IMR-90 (cell line): ENCODE measurements around the gene LRIT1. TPM values are rescaled to one million over a fixed set of nuclear protein-coding genes. Genes with fewer than 3 reads are reported as not detected.

ENCODE experiments used
- ATAC-seq: fragments of 200-7000 bp; cut with Tn5 transposase; 2 replicates; pipeline ENCODE4 v1.9.1; 2020; ENCODE audit warnings: low read depth, mild to moderate bottlenecking, moderate library complexity
- BruUV-seq: library from RNA; stranded (reverse); fragments of 400-500 nt; replicated peaks from 2 replicates; lab custom pipeline; 2021; lab: Mats Ljungman, UMichigan
- CTCF ChIA-PET: fragments of 300-600 bp; formaldehyde crosslinking; extraction: SDS; loops from one replicate; lab custom pipeline; 2021; ENCODE audit warnings: antibody characterized with exemption; lab: Yijun Ruan, JAX
- POLR2A ChIA-PET: fragments of 300-600 bp; sonication (Branson Sonifier 250); formaldehyde crosslinking; loops from one replicate; lab custom pipeline; 2022; ENCODE audit warnings: antibody characterized with exemption; ENCODE audit not compliant: unreplicated experiment; lab: Charles Lee
- DNase-seq: peaks from one replicate; pipeline ENCODE4 v3.0.0; 2013
- H2AFZ ChIP-seq: replicated peaks from 2 replicates; pipeline ENCODE3; 2013; ENCODE audit warnings: low read length, mild to moderate bottlenecking; ENCODE audit not compliant: poor library complexity
- H2AK5ac ChIP-seq: 2 replicates; pipeline ENCODE4 v1.6.1; 2013; ENCODE audit warnings: low read depth, low read length, inconsistent platforms
- H2AK9ac ChIP-seq: replicated peaks from 2 replicates; pipeline ENCODE3; 2013; ENCODE audit warnings: mild to moderate bottlenecking, low read depth, low read length, moderate library complexity; ENCODE audit not compliant: poor library complexity
- H2BK120ac ChIP-seq: 2 replicates; pipeline ENCODE4 v1.6.1; 2013; ENCODE audit warnings: low read depth, low read length, inconsistent platforms
- H2BK15ac ChIP-seq: 3 replicates; pipeline ENCODE4 v1.6.1; 2013; ENCODE audit warnings: low read depth, low read length, inconsistent platforms
- H2BK20ac ChIP-seq: 2 replicates; pipeline ENCODE4 v1.6.1; 2013; ENCODE audit warnings: low read depth, mild to moderate bottlenecking, inconsistent platforms, low read length, moderate library complexity
- H2BK5ac ChIP-seq: 2 replicates; pipeline ENCODE4 v1.6.1; 2013; ENCODE audit warnings: mild to moderate bottlenecking, low read depth, low read length, inconsistent platforms; ENCODE audit not compliant: poor library complexity, severe bottlenecking
- H3K14ac ChIP-seq: replicated peaks from 2 replicates; pipeline ENCODE4 v1.6.1; 2013; ENCODE audit warnings: low read depth, low read length, inconsistent platforms
- H3K18ac ChIP-seq: 2 replicates; pipeline ENCODE4 v1.6.1; 2013; ENCODE audit warnings: low read depth, low read length, control low read depth
- H3K23ac ChIP-seq: 2 replicates; pipeline ENCODE4 v1.6.1; 2013; ENCODE audit warnings: low read depth, low read length, inconsistent platforms
- H3K27ac ChIP-seq: 2 replicates; pipeline ENCODE4 v1.5.1; 2013; ENCODE audit warnings: mild to moderate bottlenecking, control low read depth, low read length; ENCODE audit not compliant: insufficient read depth
- H3K27me3 ChIP-seq: 2 replicates; pipeline ENCODE4 v1.6.1; 2013; ENCODE audit warnings: low read length; ENCODE audit not compliant: control insufficient read depth, insufficient read depth
- H3K36me3 ChIP-seq: 2 replicates; pipeline ENCODE4 v1.6.1; 2013; ENCODE audit warnings: low read length, mixed read lengths; ENCODE audit not compliant: control insufficient read depth, insufficient read depth
- H3K4ac ChIP-seq: 2 replicates; pipeline ENCODE4 v1.6.1; 2013; ENCODE audit warnings: low read depth, low read length, inconsistent platforms
- H3K4me1 ChIP-seq: 2 replicates; pipeline ENCODE4 v1.6.1; 2013; ENCODE audit warnings: low read length, mixed read lengths; ENCODE audit not compliant: control insufficient read depth, insufficient read depth
- H3K4me2 ChIP-seq: 2 replicates; pipeline ENCODE4 v1.6.1; 2013; ENCODE audit warnings: low read depth, mild to moderate bottlenecking, control low read depth, low read length, moderate library complexity
- H3K4me3 ChIP-seq: 2 replicates; pipeline ENCODE4 v1.5.1; 2013; ENCODE audit warnings: low read depth, mild to moderate bottlenecking, control low read depth, low read length, moderate library complexity; ENCODE audit not compliant: insufficient read depth
- H3K56ac ChIP-seq: 2 replicates; pipeline ENCODE4 v1.6.1; 2013; ENCODE audit warnings: low read length, inconsistent platforms; ENCODE audit not compliant: insufficient read depth; ENCODE audit errors: extremely low read depth
- H3K79me1 ChIP-seq, 2 experiments: 2 replicates each; pipeline ENCODE4 v1.6.1; 2013; ENCODE audit warnings: low read length in 2 of 2, inconsistent platforms in 1 of 2, low read depth in 1 of 2
- H3K9ac ChIP-seq: 2 replicates; pipeline ENCODE4 v1.6.1; 2013; ENCODE audit warnings: low read depth, low read length, control low read depth
- H3K9me1 ChIP-seq: 2 replicates; pipeline ENCODE4 v1.6.1; 2013; ENCODE audit warnings: low read length, inconsistent platforms; ENCODE audit not compliant: insufficient read depth
- H3K9me3 ChIP-seq: 2 replicates; pipeline ENCODE4 v1.6.1; 2013; ENCODE audit warnings: low read length; ENCODE audit not compliant: control insufficient read depth, insufficient read depth
- H4K20me1 ChIP-seq: 2 replicates; pipeline ENCODE4 v1.6.1; 2013; ENCODE audit warnings: low read length, inconsistent platforms; ENCODE audit not compliant: insufficient read depth
- H4K5ac ChIP-seq: 2 replicates; pipeline ENCODE4 v1.6.1; 2013; ENCODE audit warnings: mild to moderate bottlenecking, low read depth, low read length, control low read depth
- H4K8ac ChIP-seq, 2 experiments: 2 replicates each; pipeline ENCODE4 v1.6.1; 2013; ENCODE audit warnings: low read depth in 2 of 2, low read length in 2 of 2, control low read depth in 1 of 2, inconsistent platforms in 1 of 2
- H4K91ac ChIP-seq: 2 replicates; pipeline ENCODE4 v1.6.1; 2013; ENCODE audit warnings: low read depth, low read length, inconsistent platforms; ENCODE audit not compliant: insufficient read depth
- BHLHE40 ChIP-seq: fragments of 150-350 bp; IDR thresholded peaks from 2 replicates; pipeline ENCODE4 v1.6.1; 2016; ENCODE audit warnings: mild to moderate bottlenecking, low read depth, low read length
- CEBPB ChIP-seq: IDR thresholded peaks from 2 replicates; pipeline ENCODE4 v1.6.1; 2012; ENCODE audit warnings: low read depth, low read length, improper control_type of control experiment
- CHD1 ChIP-seq: IDR thresholded peaks from 2 replicates; pipeline ENCODE4 v1.6.1; 2012; ENCODE audit warnings: low read depth, low read length, improper control_type of control experiment
- MAFK ChIP-seq: IDR thresholded peaks from 2 replicates; pipeline ENCODE4 v1.6.1; 2012; ENCODE audit warnings: low read depth, low read length, improper control_type of control experiment
- MAZ ChIP-seq: IDR thresholded peaks from 2 replicates; pipeline ENCODE4 v1.6.1; 2012; ENCODE audit warnings: low read depth, mild to moderate bottlenecking, low read length, improper control_type of control experiment, moderate library complexity, borderline replicate concordance
- NFE2L2 ChIP-seq: fragments of 150-350 bp; IDR thresholded peaks from 2 replicates; pipeline ENCODE4 v1.6.1; 2016; ENCODE audit warnings: low read depth, mild to moderate bottlenecking, low read length
- POLR2A ChIP-seq: IDR thresholded peaks from 2 replicates; pipeline ENCODE4 v1.6.1; 2012; ENCODE audit warnings: mild to moderate bottlenecking, low read depth, low read length
- RAD21 ChIP-seq: IDR thresholded peaks from 2 replicates; pipeline ENCODE4 v1.6.1; 2012; ENCODE audit warnings: low read length, improper control_type of control experiment
- RCOR1 ChIP-seq: IDR thresholded peaks from 2 replicates; pipeline ENCODE4 v1.6.1; 2012; ENCODE audit warnings: mild to moderate bottlenecking, low read length, improper control_type of control experiment; ENCODE audit not compliant: insufficient replicate concordance
- RFX5 ChIP-seq: IDR thresholded peaks from 2 replicates; pipeline ENCODE4 v1.8.0; 2012; ENCODE audit warnings: low read depth, mild to moderate bottlenecking, low read length, moderate library complexity
- SMC3 ChIP-seq: fragments of 150-350 bp; IDR thresholded peaks from 2 replicates; pipeline ENCODE4 v1.6.1; 2016; ENCODE audit warnings: low read depth, mild to moderate bottlenecking, antibody characterized with exemption, low read length, moderate library complexity
- USF2 ChIP-seq: fragments of 150-350 bp; IDR thresholded peaks from 2 replicates; pipeline ENCODE4 v1.6.1; 2017; ENCODE audit warnings: mild to moderate bottlenecking, antibody characterized with exemption, low read length, low read depth
- WGBS, 2 experiments: methylation state at CpG; one replicate each; pipeline versions ENCODE4 v1.1.5 to v1.1.7; 2013; ENCODE audit warnings: missing lambda C conversion rate in 2 of 2; ENCODE audit not compliant: insufficient read length in 1 of 2; ENCODE audit errors: extremely low coverage in 2 of 2; 5-methylcytosine and 5-hydroxymethylcytosine counted together
- dilution Hi-C: fragments of 300-500 bp; cut with HindIII; formaldehyde crosslinking; loops from one replicate; pipeline ENCODE4 v1.14.3; 2018; ENCODE audit warnings: low sequenced_read_pairs; ENCODE audit not compliant: unreplicated experiment
- in situ Hi-C: fragments of 300-500 bp; cut with MboI; formaldehyde crosslinking; loops from 3 replicates; pipeline ENCODE4 v1.14.3; 2019; ENCODE audit warnings: low sequenced_read_pairs, inconsistent platforms, mixed read lengths
- intact Hi-C: fragments of 100-400 bp; cut with micrococcal nuclease; formaldehyde crosslinking; loops from 2 replicates; pipeline ENCODE4 v1.10.0; 2022
- polyA plus RNA-seq, 3 experiments: library from polyadenylated mRNA; depleted of rRNA; stranded (reverse); fragments of >200 nt; gene quantifications; 2 replicates each; pipeline ENCODE4 v1.2.3, GENCODE V29; 2012; ENCODE audit warnings: low replicate concordance in 1 of 3
- total RNA-seq: library from RNA; depleted of rRNA; stranded (reverse); fragments of >200 nt; gene quantifications from 2 replicates; pipeline ENCODE4 v1.2.3, GENCODE V29; 2012
- TF ChIP-seq, protein P1 (sequence below): conservative IDR thresholded peaks from 2 replicates; pipeline ENCODE4 v1.5.1; 2012; ENCODE audit warnings: mild to moderate bottlenecking, low read depth, low read length, improper control_type of control experiment
- TF ChIP-seq, protein P2 (sequence below): fragments of 150-350 bp; IDR thresholded peaks from 2 replicates; pipeline ENCODE4 v1.6.1; 2016; ENCODE audit warnings: low read depth, mild to moderate bottlenecking, low read length, moderate library complexity, borderline replicate concordance

The LRIT1 gene
- total and polyA plus RNA-seq, 2 of the 4 experiments (the other 2 are of a cell fraction): not detected

DNA sequence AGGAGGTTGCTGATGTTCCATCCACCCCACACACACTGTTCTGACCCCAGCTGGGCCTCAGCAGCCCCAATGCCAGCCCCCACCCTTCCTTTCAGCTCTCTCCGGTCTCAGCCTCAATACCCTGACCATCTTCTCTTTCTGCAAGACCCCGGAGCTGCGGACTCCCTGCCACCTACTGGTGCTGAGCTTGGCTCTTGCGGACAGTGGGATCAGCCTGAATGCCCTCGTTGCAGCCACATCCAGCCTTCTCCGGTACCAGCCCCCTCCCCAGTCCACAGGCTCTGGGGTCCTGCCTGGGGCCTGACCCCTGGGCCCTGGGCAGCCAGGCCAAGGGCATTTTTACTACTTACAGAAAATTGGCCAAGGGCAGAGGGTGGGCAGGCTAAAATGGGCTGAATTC lies 6.2 kb upstream of the LRIT1 start:
- ChIA-PET POLR2A (no interaction called here), CTCF (interaction anchor here (0.9 kb wide), 1 partner anchor 10 kb away, joined by 3 read pairs; no protein-coding TSS in a partner anchor)
- Histone ChIP-seq H3K36me3 (no peaks in the 10 kb centered on the region), H2AFZ (no peak overlapping the region), H3K56ac (no peak overlapping the region), H4K91ac (no peak overlapping the region), H4K5ac (no peak overlapping the region), H3K18ac (no peak overlapping the region), H4K8ac (no peak overlapping the region), H3K27me3 (peaks cover 35% of the 10 kb centered on the region), H3K4me1 (no peaks in the 10 kb centered on the region), H2BK20ac (no peak overlapping the region), H2AK9ac (no peak overlapping the region), H3K14ac (no peak overlapping the region), H3K9me1 (no peaks in the 10 kb centered on the region), H3K27ac (no peak overlapping the region), H2AK5ac (no peak overlapping the region), H3K4me2 (no peak overlapping the region), H3K23ac (no peak overlapping the region), H2BK120ac (no peak overlapping the region), H3K4ac (no peak overlapping the region), H3K4me3 (no peak overlapping the region), H3K9ac (no peak overlapping the region), H3K79me1 (no peaks in the 10 kb centered on the region), H4K20me1 (no peaks in the 10 kb centered on the region), H3K9me3 (peaks cover 4% of the 10 kb centered on the region; the same call in 1 of the 2 replicates), H2BK5ac (no peak overlapping the region), H2BK15ac (no peak overlapping the region)
- in situ Hi-C loops (no loop called here), dilution Hi-C loops (no loop called here), intact Hi-C loops (no loop called here)
- BruUV-seq: no TSS peak
- ATAC-seq: no peak
- no peak for DNase-seq
- 30% methylated on average over 2 of the region's 6 CpGs; no CpG with 5 or more reads in 1 of the 2 experiments for WGBS, 2 experiments
- no peak for TF ChIP-seq RFX5
- no peak for TF ChIP-seq RCOR1
- no peak for TF ChIP-seq CHD1
- TF ChIP-seq, protein P1, sequence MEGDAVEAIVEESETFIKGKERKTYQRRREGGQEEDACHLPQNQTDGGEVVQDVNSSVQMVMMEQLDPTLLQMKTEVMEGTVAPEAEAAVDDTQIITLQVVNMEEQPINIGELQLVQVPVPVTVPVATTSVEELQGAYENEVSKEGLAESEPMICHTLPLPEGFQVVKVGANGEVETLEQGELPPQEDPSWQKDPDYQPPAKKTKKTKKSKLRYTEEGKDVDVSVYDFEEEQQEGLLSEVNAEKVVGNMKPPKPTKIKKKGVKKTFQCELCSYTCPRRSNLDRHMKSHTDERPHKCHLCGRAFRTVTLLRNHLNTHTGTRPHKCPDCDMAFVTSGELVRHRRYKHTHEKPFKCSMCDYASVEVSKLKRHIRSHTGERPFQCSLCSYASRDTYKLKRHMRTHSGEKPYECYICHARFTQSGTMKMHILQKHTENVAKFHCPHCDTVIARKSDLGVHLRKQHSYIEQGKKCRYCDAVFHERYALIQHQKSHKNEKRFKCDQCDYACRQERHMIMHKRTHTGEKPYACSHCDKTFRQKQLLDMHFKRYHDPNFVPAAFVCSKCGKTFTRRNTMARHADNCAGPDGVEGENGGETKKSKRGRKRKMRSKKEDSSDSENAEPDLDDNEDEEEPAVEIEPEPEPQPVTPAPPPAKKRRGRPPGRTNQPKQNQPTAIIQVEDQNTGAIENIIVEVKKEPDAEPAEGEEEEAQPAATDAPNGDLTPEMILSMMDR: no peak
- TF ChIP-seq BHLHE40: no peak
- TF ChIP-seq POLR2A: no peak
- no peak for TF ChIP-seq SMC3
- no peak for TF ChIP-seq MAFK
- TF ChIP-seq CEBPB: no peak
- TF ChIP-seq RAD21: no peak
- TF ChIP-seq, protein P2, sequence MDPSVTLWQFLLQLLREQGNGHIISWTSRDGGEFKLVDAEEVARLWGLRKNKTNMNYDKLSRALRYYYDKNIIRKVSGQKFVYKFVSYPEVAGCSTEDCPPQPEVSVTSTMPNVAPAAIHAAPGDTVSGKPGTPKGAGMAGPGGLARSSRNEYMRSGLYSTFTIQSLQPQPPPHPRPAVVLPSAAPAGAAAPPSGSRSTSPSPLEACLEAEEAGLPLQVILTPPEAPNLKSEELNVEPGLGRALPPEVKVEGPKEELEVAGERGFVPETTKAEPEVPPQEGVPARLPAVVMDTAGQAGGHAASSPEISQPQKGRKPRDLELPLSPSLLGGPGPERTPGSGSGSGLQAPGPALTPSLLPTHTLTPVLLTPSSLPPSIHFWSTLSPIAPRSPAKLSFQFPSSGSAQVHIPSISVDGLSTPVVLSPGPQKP: no peak
- TF ChIP-seq USF2: no peak
- no peak for TF ChIP-seq NFE2L2
- TF ChIP-seq MAZ: no peak
